Choroid plexus epithelial cell (primary cell): ENCODE data around the gene ATP2C1.
"Not testable (repeated sequence)": the region's sequence is repeated elsewhere in the genome, so short reads cannot be mapped to it uniquely, and the experiment has no call there.

Experiments
- DNase-seq: peaks from one replicate; pipeline ENCODE4 v3.0.0-alpha.2; 2010; ENCODE audit warnings: low read depth
- H3K4me3 ChIP-seq: 2 replicates; pipeline ENCODE4 v1.5.1; 2011; ENCODE audit warnings: low read depth, mild to moderate bottlenecking, control low read depth, low read length, moderate library complexity
- TF ChIP-seq, protein P1 (sequence below): conservative IDR thresholded peaks from 2 replicates; pipeline ENCODE4 v1.5.1; 2011; ENCODE audit warnings: low read depth, mild to moderate bottlenecking, control low read depth, inconsistent platforms, low read length, moderate library complexity

The ATP2C1 gene

DNA sequence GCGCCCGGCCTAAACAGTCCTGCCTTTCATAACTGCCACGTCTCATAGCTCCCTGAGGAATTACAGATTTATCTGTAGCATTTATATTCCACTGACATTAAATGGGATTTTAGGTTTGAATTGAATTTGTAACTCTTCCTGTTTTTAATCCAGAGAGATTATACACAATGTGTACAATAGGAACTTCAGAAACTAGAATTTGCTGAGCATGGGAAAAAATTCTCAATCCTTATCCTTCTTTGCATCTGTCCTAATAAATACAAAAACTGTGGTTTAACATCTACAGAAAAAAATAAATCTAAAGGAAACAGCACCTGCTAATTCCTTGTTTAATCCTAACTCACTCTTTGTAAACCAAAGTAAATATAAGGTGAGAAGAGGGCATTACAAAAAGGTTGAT is 135.0 kb downstream of the ATP2C1 start:
- no peak for DNase-seq
- H3K4me3 ChIP-seq, result no peak overlapping the region
- TF ChIP-seq, protein P1, sequence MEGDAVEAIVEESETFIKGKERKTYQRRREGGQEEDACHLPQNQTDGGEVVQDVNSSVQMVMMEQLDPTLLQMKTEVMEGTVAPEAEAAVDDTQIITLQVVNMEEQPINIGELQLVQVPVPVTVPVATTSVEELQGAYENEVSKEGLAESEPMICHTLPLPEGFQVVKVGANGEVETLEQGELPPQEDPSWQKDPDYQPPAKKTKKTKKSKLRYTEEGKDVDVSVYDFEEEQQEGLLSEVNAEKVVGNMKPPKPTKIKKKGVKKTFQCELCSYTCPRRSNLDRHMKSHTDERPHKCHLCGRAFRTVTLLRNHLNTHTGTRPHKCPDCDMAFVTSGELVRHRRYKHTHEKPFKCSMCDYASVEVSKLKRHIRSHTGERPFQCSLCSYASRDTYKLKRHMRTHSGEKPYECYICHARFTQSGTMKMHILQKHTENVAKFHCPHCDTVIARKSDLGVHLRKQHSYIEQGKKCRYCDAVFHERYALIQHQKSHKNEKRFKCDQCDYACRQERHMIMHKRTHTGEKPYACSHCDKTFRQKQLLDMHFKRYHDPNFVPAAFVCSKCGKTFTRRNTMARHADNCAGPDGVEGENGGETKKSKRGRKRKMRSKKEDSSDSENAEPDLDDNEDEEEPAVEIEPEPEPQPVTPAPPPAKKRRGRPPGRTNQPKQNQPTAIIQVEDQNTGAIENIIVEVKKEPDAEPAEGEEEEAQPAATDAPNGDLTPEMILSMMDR, result no peak

DNA sequence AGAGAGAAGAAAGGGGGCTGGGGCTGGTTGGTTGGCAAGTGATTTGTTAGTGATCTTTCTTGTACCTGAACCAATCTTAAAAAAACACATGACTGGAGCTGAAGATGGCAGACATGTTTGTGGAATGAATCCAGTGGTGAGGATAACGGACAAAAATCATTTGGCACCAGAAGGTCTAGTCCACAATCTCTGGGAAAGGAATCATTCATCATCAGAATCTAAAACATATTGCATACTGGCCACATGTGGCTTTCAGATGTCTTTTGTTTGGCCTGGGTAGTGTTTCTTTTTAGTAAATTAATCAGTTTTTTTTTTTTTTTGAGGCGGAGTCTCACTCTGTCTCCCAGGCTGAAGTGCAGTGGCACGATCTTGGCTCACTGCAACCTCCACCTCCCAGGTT is 137.8 kb downstream of the ATP2C1 start:
- no peak for DNase-seq
- H3K4me3 ChIP-seq, result no peak overlapping the region
- TF ChIP-seq, protein P1, result no peak

DNA sequence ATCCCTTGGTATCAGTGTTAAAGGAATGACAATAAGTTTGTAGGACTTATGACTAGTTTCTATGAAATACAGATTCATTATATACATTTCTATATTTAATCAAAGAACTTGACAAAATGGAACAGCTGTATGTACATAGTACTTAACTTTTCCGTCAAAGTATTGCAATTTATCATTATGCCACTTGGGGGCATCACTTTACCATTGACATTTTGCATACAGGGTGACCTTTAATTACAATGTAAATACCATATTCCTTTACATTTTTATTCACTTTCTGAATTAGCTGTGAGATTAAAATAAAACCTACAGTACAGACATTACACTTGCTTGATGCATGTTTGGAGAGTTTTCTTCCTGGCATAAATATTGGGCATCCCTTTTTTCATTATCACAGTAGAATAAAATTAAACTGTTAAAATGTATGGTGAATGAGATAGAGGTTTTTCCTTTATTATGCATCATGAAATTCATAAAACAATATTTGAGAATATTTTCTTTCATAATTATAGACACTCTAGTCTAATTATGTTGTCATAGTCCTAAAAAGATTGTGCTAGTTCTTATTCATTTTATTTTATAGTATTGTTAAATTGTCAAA is 139.7 kb downstream of the ATP2C1 start:
- peak; percentile 73 for DNase-seq
- TF ChIP-seq, protein P1, result peak; percentile 64

DNA sequence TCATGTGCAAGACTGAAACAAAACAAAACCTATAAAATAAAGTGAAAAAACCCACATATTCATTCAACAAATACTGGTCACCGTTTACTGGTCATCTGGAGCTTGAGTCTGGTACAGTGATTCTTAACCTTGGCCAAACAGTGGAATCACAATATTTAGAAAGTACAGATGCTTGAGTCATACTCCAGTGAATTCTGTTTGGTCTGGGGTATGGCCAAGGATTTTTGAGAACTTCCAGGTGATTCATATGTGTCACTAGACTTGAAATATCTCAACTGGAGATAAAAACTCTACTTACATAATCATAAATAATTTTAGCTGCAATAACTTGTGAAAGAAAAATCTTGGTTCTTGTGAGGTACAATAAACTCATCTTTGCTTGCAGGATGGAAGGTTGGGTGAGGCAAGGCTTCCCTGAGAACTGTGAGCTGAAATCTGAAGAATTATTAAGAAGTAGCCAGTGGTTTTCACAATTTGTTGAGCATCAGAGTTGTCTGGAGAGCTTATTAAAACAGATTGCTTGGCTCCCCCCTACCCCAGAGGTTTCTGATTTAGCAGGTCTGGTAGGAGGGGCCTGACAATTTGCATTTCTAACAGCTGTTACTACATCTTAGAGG is 142.4 kb downstream of the ATP2C1 start:
- H3K4me3 ChIP-seq, result no peak overlapping the region
- DNase-seq, result peak; percentile 80
- TF ChIP-seq, protein P1, result no peak

More for the DNA sequence above, 139.7 kb downstream of the ATP2C1 start:
- H3K4me3 ChIP-seq, result no peak overlapping the region

DNA sequence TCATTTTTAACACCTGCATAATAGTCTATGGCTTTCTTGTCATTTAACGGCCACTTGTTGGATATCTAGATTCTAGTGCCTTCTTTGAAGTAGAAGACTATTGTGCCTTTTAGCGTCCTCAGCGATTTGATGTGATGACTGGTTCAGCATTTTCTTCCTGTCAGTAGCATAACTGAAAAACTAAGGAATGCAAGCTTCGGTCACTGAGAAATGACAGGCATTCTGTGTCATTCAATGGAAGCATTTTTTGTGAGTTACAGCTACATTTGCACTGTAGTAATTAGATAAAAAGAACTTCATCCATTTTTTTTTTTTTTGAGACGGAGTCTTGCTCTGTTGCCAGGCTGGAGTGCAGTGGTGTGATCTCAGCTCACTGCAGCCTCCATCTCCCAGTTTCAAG is 143.1 kb downstream of the ATP2C1 start:
- TF ChIP-seq, protein P1, result no peak

DNA sequence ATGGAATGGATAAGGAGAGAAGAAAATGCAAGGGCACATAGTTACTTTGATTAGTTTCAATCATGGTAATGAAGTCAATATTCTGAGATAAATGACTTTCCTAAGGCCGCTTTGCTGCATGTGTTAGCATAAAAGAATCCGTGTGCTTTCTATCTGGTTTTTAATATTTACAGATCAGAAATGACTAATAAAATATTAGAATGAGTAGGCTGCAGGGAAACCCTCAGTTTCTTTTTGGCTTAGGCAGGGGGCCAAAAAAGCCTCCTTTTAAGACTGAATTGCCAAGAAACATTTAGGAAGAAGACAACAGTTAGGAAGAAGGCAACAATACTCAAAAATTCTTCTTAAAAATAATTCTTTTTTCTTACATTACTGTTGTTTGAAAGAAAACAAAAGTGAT is 144.4 kb downstream of the ATP2C1 start:
- no peak overlapping the region for H3K4me3 ChIP-seq
- TF ChIP-seq, protein P1, result no peak
- no peak for DNase-seq

More for the DNA sequence above, 143.1 kb downstream of the ATP2C1 start:
- H3K4me3 ChIP-seq, result no peak overlapping the region
- DNase-seq, result no peak

DNA sequence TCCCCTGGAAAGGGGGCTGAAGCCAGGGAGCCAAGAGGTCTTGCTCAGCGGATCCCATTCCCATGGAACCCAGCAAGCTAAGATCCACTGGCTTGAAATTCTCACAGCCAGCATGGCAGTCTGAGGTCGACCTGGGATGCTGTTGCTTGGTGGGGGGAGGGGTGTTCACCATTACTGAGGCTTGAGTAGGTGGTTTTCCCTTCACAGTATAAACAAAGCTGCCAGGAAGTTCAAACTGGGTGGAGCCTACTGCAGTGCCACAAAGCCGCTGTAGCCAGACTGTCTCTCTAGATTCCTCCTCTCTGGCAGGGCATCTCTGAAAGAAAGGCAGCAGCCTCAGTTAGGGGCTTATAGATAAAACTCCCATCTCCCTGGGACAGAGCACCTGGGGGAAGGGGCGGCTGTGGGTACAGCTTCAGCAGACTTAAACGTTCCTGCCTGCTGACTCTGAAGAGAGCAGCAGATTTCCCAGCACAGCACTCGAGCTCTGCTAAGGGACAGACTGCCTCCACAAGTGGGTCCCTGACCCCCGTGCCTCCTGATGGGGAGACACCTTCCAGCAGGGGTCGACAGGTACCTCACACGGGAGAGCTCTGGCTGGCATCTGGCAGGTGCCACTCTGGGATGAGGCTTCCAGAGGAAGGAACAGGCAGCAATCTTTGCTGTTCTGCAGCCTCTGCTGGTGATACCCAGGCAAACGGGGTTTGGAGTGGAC is 148.5 kb downstream of the ATP2C1 start:
- not testable (repeated sequence) for DNase-seq, H3K4me3 ChIP-seq
